ENCODE results near the gene CEP76. TPM values are rescaled to one million over a fixed set of nuclear protein-coding genes. Genes with fewer than 3 reads are reported as not detected.

Gene CEP76
- polyA plus RNA-seq, 1 of the 3 experiments (the other 2 are of a cell fraction): 6.4 TPM

- no peaks in the 10 kb centered on the region for H3K27me3 ChIP-seq (ENCODE audit: insufficient read depth)
- no peak for DNase-seq
- H3K9me3 ChIP-seq: no peaks in the 10 kb centered on the region
- no peak overlapping the region for H3K4me3 ChIP-seq (ENCODE audit: low read depth in 2 of 2, low read length in 1 of 2)
- H4K20me1 ChIP-seq (ENCODE audit: insufficient read depth): peaks cover 9% of the 10 kb centered on the region
- POLR2A ChIA-PET: no interaction called here
- H3K4me2 ChIP-seq: no peak overlapping the region
- H3K36me3 ChIP-seq (replicated peaks in 1 of 2; ENCODE audit: control insufficient read depth in 1 of 2, insufficient read depth in 2 of 2, low read length in 1 of 2): peaks cover 35% of the 10 kb centered on the region in 2 experiments
- no peaks in the 10 kb centered on the region for H3K9me2 ChIP-seq
- CTCF ChIA-PET: interaction anchor here (0.7 to 2.1 kb wide), 3 partner anchors 41 to 319 kb away, joined by 3 to 6 read pairs (median 3); no protein-coding TSS in a partner anchor
- no peak overlapping the region for H3K27ac ChIP-seq (ENCODE audit: low read depth in 2 of 2, low read length in 1 of 2)
- peaks cover 32% of the 10 kb centered on the region for H3F3A ChIP-seq (replicated peaks; ENCODE audit: insufficient read depth)
- H3K9ac ChIP-seq: no peak overlapping the region
- WGBS (ENCODE audit: low lambda C conversion rate): 71% methylated on average over 2 of the region's 2 CpGs
- TF ChIP-seq PBX3 (IDR thresholded peaks at IDR 0.05): no peak
- TF ChIP-seq GABPA (IDR thresholded peaks at IDR 0.05; ENCODE audit: low read depth): no peak
- TF ChIP-seq TAF1 (IDR thresholded peaks at IDR 0.05; ENCODE audit: borderline replicate concordance, low read depth, low read length): no peak
- TF ChIP-seq CHD2 (IDR thresholded peaks at IDR 0.05; ENCODE audit: low read length, partially characterized antibody): no peak
- TF ChIP-seq ZBTB33 (IDR thresholded peaks at IDR 0.05; ENCODE audit: borderline replicate concordance, low read depth): no peak
- TF ChIP-seq SMC3 (IDR thresholded peaks at IDR 0.05; ENCODE audit: low read depth, low read length): no peak
- no peak for TF ChIP-seq USF1 (IDR thresholded peaks at IDR 0.05; ENCODE audit: borderline replicate concordance, low read depth)
- no peak for TF ChIP-seq USF2 (IDR thresholded peaks at IDR 0.05; ENCODE audit: borderline replicate concordance, low read depth, low read length)
- no peak for TF ChIP-seq FOSL2 (IDR thresholded peaks at IDR 0.05; ENCODE audit: borderline replicate concordance, low read depth)
- no peak for TF ChIP-seq REST (IDR thresholded peaks at IDR 0.05; ENCODE audit: low read depth, low read length)
- no peak for TF ChIP-seq CTCF (IDR thresholded peaks at IDR 0.05)
- TF ChIP-seq NRF1 (IDR thresholded peaks at IDR 0.05; ENCODE audit: low read depth, low read length): no peak
- no peak for TF ChIP-seq RAD21 (IDR thresholded peaks at IDR 0.05; ENCODE audit: low read length)
- no peak for TF ChIP-seq RFX5 (IDR thresholded peaks at IDR 0.05; ENCODE audit: low read length)
- TF ChIP-seq FOXJ3 (CRISPR knock-in tag; IDR thresholded peaks at IDR 0.05): no peak
- TF ChIP-seq EP300 (IDR thresholded peaks at IDR 0.05; ENCODE audit: borderline replicate concordance in 1 of 2, low read depth in 1 of 2, low read length in 1 of 2): no peak
- peaks cover 52% of the 10 kb centered on the region for H3K79me2 ChIP-seq (ENCODE audit: insufficient read depth)
- peaks cover 13 to 15% of the 10 kb centered on the region in 2 experiments; a peak in 3 of 4 replicates for H3K4me1 ChIP-seq (ENCODE audit: control insufficient read depth in 1 of 2, insufficient read depth in 2 of 2, low read depth in 1 of 2, low read length in 1 of 2)
- no peak overlapping the region for H2AFZ ChIP-seq (ENCODE audit: low read depth)
These were observed 2.8 kb downstream of the CEP76 start for GRCh38 chr18:12699747-12700146.
